K562 (cell line): ENCODE measurements around the gene GRIK5. TPM values are rescaled to one million over a fixed set of nuclear protein-coding genes. Genes with fewer than 3 reads are reported as not detected.

Source experiments
- ATAC-seq: fragments of 200-7000 bp; cut with Tn5 transposase; 3 replicates; pipeline ENCODE4 v1.9.1; 2020; ENCODE audit warnings: moderate library complexity
- BruUV-seq: library from RNA; stranded (reverse); fragments of 400-500 nt; replicated peaks from 2 replicates; lab custom pipeline; 2021; lab: Mats Ljungman, UMichigan
- CTCF ChIA-PET: fragments of 300-600 bp; formaldehyde crosslinking; extraction: SDS; loops from one replicate; lab custom pipeline; 2021; ENCODE audit warnings: low intra/inter-chr PET ratio; lab: Yijun Ruan, JAX
- POLR2A ChIA-PET: fragments of 300-600, 350-650 bp; sonication (Branson Sonifier 250); formaldehyde crosslinking; extraction: SDS; loops from one replicate; lab custom pipeline; 2021; ENCODE audit warnings: antibody characterized with exemption, inconsistent platforms; lab: Yijun Ruan, JAX
- DNase-seq, 4 experiments: peaks; one replicate each; pipeline versions ENCODE4 v3.0.0 to v3.0.0-alpha.2; 2011 to 2018; ENCODE audit warnings: low spot score in 3 of 4, mixed read lengths in 3 of 4; ENCODE audit errors: extremely low read depth in 1 of 4
- FAIRE-seq: peaks from 2 replicates; lab custom pipeline; 2011; peaks lifted over from hg19 to GRCh38; lab: Jason Lieb, UNC
- H2AFZ ChIP-seq: 2 replicates; pipeline ENCODE4 v1.6.0; 2011; ENCODE audit warnings: low read depth, low read length, control low read depth, inconsistent platforms
- H3K27ac ChIP-seq: fragments of 200-600 bp; 3 replicates; pipeline ENCODE4 v1.8.0; 2011; ENCODE audit warnings: low read depth, mild to moderate bottlenecking, control low read depth, inconsistent platforms, low read length, moderate library complexity, mixed read lengths; ENCODE audit errors: extremely low read depth
- H3K27me3 ChIP-seq, 2 experiments: fragments of 300-600 bp in 1 of 2; 2 replicates in 1 of 2; 3 replicates in 1 of 2; pipeline versions ENCODE4 v1.6.0 to v1.8.0; 2011; ENCODE audit warnings: inconsistent platforms in 2 of 2, low read length in 2 of 2, mild to moderate bottlenecking in 1 of 2, mixed read lengths in 1 of 2, moderate library complexity in 1 of 2; ENCODE audit not compliant: control insufficient read depth in 2 of 2, insufficient read depth in 2 of 2
- H3K36me3 ChIP-seq: fragments of 300-600 bp; 3 replicates; pipeline ENCODE4 v1.8.0; 2011; ENCODE audit warnings: mild to moderate bottlenecking, low read length, inconsistent platforms; ENCODE audit not compliant: control insufficient read depth, insufficient read depth
- H3K4me1 ChIP-seq, 2 experiments: fragments of 200-600 bp in 1 of 2; replicated peaks in 1 of 2; 2 replicates in 1 of 2; 3 replicates in 1 of 2; pipeline versions ENCODE4 v1.5.1 to v1.8.0; 2011; ENCODE audit warnings: inconsistent platforms in 2 of 2, low read length in 2 of 2, mild to moderate bottlenecking in 1 of 2, mixed read lengths in 1 of 2, moderate library complexity in 1 of 2; ENCODE audit not compliant: control insufficient read depth in 2 of 2, insufficient read depth in 2 of 2
- H3K4me2 ChIP-seq: 2 replicates; pipeline ENCODE4 v1.6.1; 2011; ENCODE audit warnings: low read length, control low read depth, inconsistent platforms, mixed read lengths; ENCODE audit not compliant: insufficient read depth
- H3K4me3 ChIP-seq: fragments of 200-600 bp; sonication (generic), shearing (Covaris generic); 2 replicates; pipeline ENCODE4 v1.5.1; 2016; ENCODE audit warnings: control low read depth, inconsistent platforms
- H3K79me2 ChIP-seq: fragments of 200-600 bp; 3 replicates; pipeline ENCODE4 v1.8.0; 2011; ENCODE audit warnings: low read length, inconsistent platforms; ENCODE audit not compliant: control insufficient read depth, insufficient read depth
- H3K9ac ChIP-seq, 2 experiments: 2 replicates each; pipeline versions ENCODE4 v1.6.0 to v1.6.1; 2011; ENCODE audit warnings: low read depth in 2 of 2, low read length in 2 of 2, control low read depth in 1 of 2, inconsistent platforms in 1 of 2, mild to moderate bottlenecking in 1 of 2, mixed read lengths in 1 of 2; ENCODE audit not compliant: insufficient read depth in 1 of 2
- H3K9me1 ChIP-seq: one replicate; pipeline ENCODE4 v1.6.0; 2011; ENCODE audit warnings: inconsistent platforms, mild to moderate bottlenecking, low read length, moderate library complexity; ENCODE audit not compliant: control insufficient read depth, insufficient read depth
- H3K9me3 ChIP-seq: replicated peaks from 2 replicates; pipeline ENCODE4 v1.5.1; 2011; ENCODE audit warnings: low read depth, low read length, inconsistent platforms; ENCODE audit not compliant: control insufficient read depth, insufficient read depth
- H4K20me1 ChIP-seq: replicated peaks from 2 replicates; pipeline ENCODE4 v1.6.1; 2011; ENCODE audit warnings: low read length, inconsistent platforms, mixed read lengths; ENCODE audit not compliant: control insufficient read depth, insufficient read depth
- ATF7 ChIP-seq: fragments of 450-650 bp; IDR thresholded peaks from 2 replicates; pipeline ENCODE4 v1.7.1; 2014; ENCODE audit warnings: mild to moderate bottlenecking, moderate library complexity
- CHAMP1 ChIP-seq: fragments of 450-650 bp; IDR thresholded peaks from 2 replicates; pipeline ENCODE4 v1.6.1; 2016; ENCODE audit warnings: mild to moderate bottlenecking
- CREB1 ChIP-seq, 2 experiments: sonication (generic) in 1 of 2; formaldehyde crosslinking in 1 of 2; IDR thresholded peaks; 2 replicates each; pipeline versions ENCODE4 v1.6.1 to v1.8.0; 2012 to 2022; ENCODE audit warnings: inconsistent platforms in 1 of 2, mild to moderate bottlenecking in 1 of 2, missing genetic modification reagents in 1 of 2, moderate library complexity in 1 of 2
- CTBP1 ChIP-seq: fragments of 450-650 bp; IDR thresholded peaks from 2 replicates; pipeline ENCODE4 v1.6.1; 2016; ENCODE audit warnings: borderline replicate concordance
- DIDO1 ChIP-seq: fragments of 450-650 bp; IDR thresholded peaks from 2 replicates; pipeline ENCODE4 v1.6.1; 2016; ENCODE audit warnings: low read depth, missing biosample characterization, missing genetic modification characterization
- ELK1 ChIP-seq: sonication (generic); formaldehyde crosslinking; IDR thresholded peaks from 2 replicates; pipeline ENCODE4 v1.8.1; 2022; ENCODE audit warnings: missing genetic modification reagents
- GABPB2 ChIP-seq: fragments of 250-450 bp; sonication (Bioruptor Pico); conservative IDR thresholded peaks from 2 replicates; pipeline ENCODE4 v1.5.1; 2021; ENCODE audit warnings: mild to moderate bottlenecking
- KAT2B ChIP-seq: IDR thresholded peaks from one replicate; pipeline ENCODE4 v1.6.1; 2012; ENCODE audit warnings: low read depth, mild to moderate bottlenecking, control low read depth, inconsistent platforms, low read length, moderate library complexity
- NR2C1 ChIP-seq, 2 experiments: fragments of 450-650 bp; IDR thresholded peaks; 2 replicates each; pipeline ENCODE4 v1.6.1; 2017; ENCODE audit warnings: mild to moderate bottlenecking in 2 of 2, antibody characterized with exemption in 1 of 2, inconsistent platforms in 1 of 2, missing compliant biosample characterization in 1 of 2, missing genetic modification characterization in 1 of 2
- SIX5 ChIP-seq, 2 experiments: IDR thresholded peaks; 2 replicates each; pipeline ENCODE4 v1.6.1; 2011; ENCODE audit warnings: low read length in 2 of 2, borderline replicate concordance in 1 of 2, low read depth in 1 of 2, mild to moderate bottlenecking in 1 of 2, moderate library complexity in 1 of 2; ENCODE audit not compliant: insufficient read depth in 1 of 2
- SMAD4 ChIP-seq: fragments of 250-450 bp; sonication (Bioruptor Pico); conservative IDR thresholded peaks from 2 replicates; pipeline ENCODE4 v1.8.0; 2021; ENCODE audit warnings: inconsistent platforms, mild to moderate bottlenecking, moderate library complexity
- SUPT5H ChIP-seq: fragments of 450-650 bp; IDR thresholded peaks from 2 replicates; pipeline ENCODE4 v1.6.1; 2016
- TOE1 ChIP-seq, 2 experiments: fragments of 450-650 bp in 1 of 2; sonication (generic) in 1 of 2; formaldehyde crosslinking in 1 of 2; IDR thresholded peaks; 2 replicates each; pipeline versions ENCODE4 v1.7.1 to v1.8.0; 2016 to 2022; ENCODE audit warnings: borderline replicate concordance in 2 of 2, mild to moderate bottlenecking in 2 of 2, antibody characterized with exemption in 1 of 2, inconsistent platforms in 1 of 2, low read depth in 1 of 2, missing genetic modification reagents in 1 of 2, moderate library complexity in 1 of 2
- ZNF212 ChIP-seq: fragments of 450-650 bp; formaldehyde crosslinking; IDR thresholded peaks from 2 replicates; pipeline ENCODE4 v1.4.0; 2020; ENCODE audit warnings: mild to moderate bottlenecking
- WGBS: fragments of 100-300 bp; shearing (Covaris generic); methylation state at CpG from one replicate; pipeline ENCODE4 v1.1.6; 2016; ENCODE audit warnings: low coverage, mixed read lengths; ENCODE audit not compliant: insufficient coverage; ENCODE audit errors: missing lambda C conversion rate; 5-methylcytosine and 5-hydroxymethylcytosine counted together
- in situ Hi-C: fragments of 300-500 bp; cut with MboI; formaldehyde crosslinking; loops from 4 replicates; pipeline ENCODE4 v1.15.0; 2018; ENCODE audit warnings: inconsistent platforms, mixed read lengths
- intact Hi-C: fragments of 100-400 bp; cut with micrococcal nuclease; formaldehyde crosslinking; loops from 2 replicates; pipeline ENCODE4 v1.14.2; 2022
- polyA plus RNA-seq, 8 experiments: library from polyadenylated mRNA; depleted of rRNA in 4 of 8; stranded (reverse) in 5 of 8; unstranded in 3 of 8; fragments of >200 nt; fragmentation: Nextera tagmentation in 2 of 8; fragmentation: Illumina TruSeq in 1 of 8; extraction: Ambion mirVana in 2 of 8; extraction: Trizol in 1 of 8; gene quantifications; 2 replicates each; pipeline versions ENCODE4 v1.2.1 to v1.2.3, GENCODE V29; 2011 to 2014; ENCODE audit warnings: inconsistent platforms in 1 of 8, missing spikeins in 1 of 8
- total RNA-seq, 7 experiments: library from RNA; depleted of rRNA in 6 of 7; stranded (reverse); fragments of >200 nt in 6 of 7; fragmentation: Illumina TruSeq in 2 of 7; extraction: Trizol in 2 of 7; gene quantifications; 2 replicates each; pipeline versions ENCODE4 v1.2.1 to v1.2.3, GENCODE V29; 2011 to 2021; ENCODE audit warnings: low replicate concordance in 1 of 7
- TF ChIP-seq, protein P1 (sequence below): sonication (generic); formaldehyde crosslinking; IDR thresholded peaks from 2 replicates; pipeline ENCODE4 v1.8.0; 2022; ENCODE audit warnings: mild to moderate bottlenecking, missing genetic modification reagents, borderline replicate concordance

The GRIK5 gene
- total and polyA plus RNA-seq, 9 of the 15 experiments (the other 6 are each of a cell fraction or from before 2014, with no cell fraction given), result 0.04 to 0.55 (median 0.27) TPM; not detected in 2

DNA sequence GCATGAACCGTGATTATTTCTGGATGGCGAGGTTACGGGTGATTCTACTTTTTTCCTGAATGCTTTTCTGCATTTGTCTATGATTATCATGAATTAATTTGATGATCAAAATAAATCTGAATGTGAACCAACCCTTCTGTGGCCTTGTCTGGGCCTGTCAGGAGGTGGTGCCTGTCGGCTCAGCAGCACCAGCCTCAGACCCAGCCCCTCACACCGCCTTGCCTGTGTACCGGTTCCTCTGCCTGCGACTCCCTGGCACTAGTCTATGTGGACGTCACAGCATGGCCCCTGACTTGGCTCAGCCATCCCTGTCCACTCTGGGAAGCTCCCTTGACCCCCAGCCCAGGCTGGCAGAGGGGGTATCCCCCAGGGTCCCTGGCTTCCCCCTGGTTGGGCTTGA, 95.4 kb downstream of the GRIK5 start:
- CTCF ChIA-PET, result interaction anchor here (0.5 kb wide), 1 partner anchor 16 kb away, joined by 3 read pairs; no protein-coding TSS in a partner anchor
- Histone ChIP-seq H3K4me2 (no peak overlapping the region), H3K4me3 (no peak overlapping the region), H3K27ac (no peak overlapping the region), H3K9me1 (no peaks in the 10 kb centered on the region), H3K4me1 (peaks cover 0 to 18% of the 10 kb centered on the region in 2 experiments; a peak in 2 of 5 replicates), H3K27me3 (peaks cover 28 to 62% of the 10 kb centered on the region in 2 experiments), H3K9ac (peak overlapping the region in 1 of 2 experiments; percentile 20; a peak in 1 of 4 replicates), H4K20me1 (peaks cover under 1% of the 10 kb centered on the region), H3K9me3 (no peaks in the 10 kb centered on the region), H3K79me2 (no peaks in the 10 kb centered on the region), H3K36me3 (no peaks in the 10 kb centered on the region), H2AFZ (no peak overlapping the region)
- TF ChIP-seq DIDO1 (no peak), SUPT5H (no peak), CTBP1 (no peak), GABPB2 (CRISPR knock-in tag) (no peak), NR2C1 (IDR thresholded peaks at IDR 0.05) (no peak), NR2C1 (tag; IDR thresholded peaks at IDR 0.05) (no peak), SIX5 (IDR thresholded peaks at IDR 0.05; ENCODE audit: borderline replicate concordance in 1 of 2, insufficient read depth in 1 of 2, low read depth in 1 of 2, low read length in 2 of 2) (no peak), ATF7 (no peak), CHAMP1 (no peak), KAT2B (no peak), ZNF212 (CRISPR knock-in tag) (no peak), SMAD4 (no peak), ELK1 (CRISPR knock-in tag) (no peak), CREB1 (IDR thresholded peaks at IDR 0.05) (no peak), CREB1 (CRISPR knock-in tag; IDR thresholded peaks at IDR 0.05) (no peak), TOE1 (IDR thresholded peaks at IDR 0.05; ENCODE audit: borderline replicate concordance) (no peak), TOE1 (CRISPR knock-in tag; IDR thresholded peaks at IDR 0.05; ENCODE audit: borderline replicate concordance, low read depth) (no peak)
- TF ChIP-seq, protein P1, sequence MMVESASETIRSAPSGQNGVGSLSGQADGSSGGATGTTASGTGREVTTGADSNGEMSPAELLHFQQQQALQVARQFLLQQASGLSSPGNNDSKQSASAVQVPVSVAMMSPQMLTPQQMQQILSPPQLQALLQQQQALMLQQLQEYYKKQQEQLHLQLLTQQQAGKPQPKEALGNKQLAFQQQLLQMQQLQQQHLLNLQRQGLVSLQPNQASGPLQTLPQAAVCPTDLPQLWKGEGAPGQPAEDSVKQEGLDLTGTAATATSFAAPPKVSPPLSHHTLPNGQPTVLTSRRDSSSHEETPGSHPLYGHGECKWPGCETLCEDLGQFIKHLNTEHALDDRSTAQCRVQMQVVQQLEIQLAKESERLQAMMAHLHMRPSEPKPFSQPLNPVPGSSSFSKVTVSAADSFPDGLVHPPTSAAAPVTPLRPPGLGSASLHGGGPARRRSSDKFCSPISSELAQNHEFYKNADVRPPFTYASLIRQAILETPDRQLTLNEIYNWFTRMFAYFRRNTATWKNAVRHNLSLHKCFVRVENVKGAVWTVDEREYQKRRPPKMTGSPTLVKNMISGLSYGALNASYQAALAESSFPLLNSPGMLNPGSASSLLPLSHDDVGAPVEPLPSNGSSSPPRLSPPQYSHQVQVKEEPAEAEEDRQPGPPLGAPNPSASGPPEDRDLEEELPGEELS (CRISPR knock-in tag), result no peak
- in situ Hi-C loops (no loop called here), intact Hi-C loops (no loop called here)
- WGBS, result 2% methylated on average over 8 of the region's 8 CpGs
- BruUV-seq, result no TSS peak
- FAIRE-seq (no peak), ATAC-seq (no peak), DNase-seq (no peak)
- POLR2A ChIA-PET, result interaction anchor here (0.7 kb wide), 1 partner anchor 160 kb away, joined by 3 read pairs; no protein-coding TSS in a partner anchor
